ENCODE data around the gene PRPF18. TPM values are rescaled to one million over a fixed set of nuclear protein-coding genes. Genes with fewer than 3 reads are reported as not detected.

Gene PRPF18
- polyA plus RNA-seq, 1 donor from 2014 or later = 56.7 TPM

DNA sequence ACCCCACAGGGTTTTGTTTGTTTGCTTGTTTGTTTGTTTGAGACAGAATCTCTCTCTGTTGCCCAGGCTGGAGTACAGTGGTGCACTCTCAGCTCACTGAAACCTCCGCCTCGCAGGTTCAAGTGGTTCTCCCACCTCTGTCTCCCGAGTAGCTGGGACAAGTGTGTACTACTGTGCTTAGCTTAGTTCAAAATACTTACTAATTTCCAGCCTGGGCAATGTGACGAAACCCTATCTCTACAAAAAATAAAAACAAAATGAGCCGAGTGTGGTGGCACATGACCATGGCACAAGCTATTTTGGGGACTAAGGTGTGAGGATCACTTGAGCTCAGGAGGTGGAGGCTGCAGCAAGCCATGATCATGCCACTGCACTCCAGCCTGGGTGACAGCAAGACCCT, 15.2 kb upstream of the PRPF18 start:
- H3K36me3 ChIP-seq (ENCODE audit: insufficient read depth, low read length) = no peaks in the 10 kb centered on the region
- H3K27me3 ChIP-seq (ENCODE audit: insufficient read depth, low read depth, low read length) = no peaks in the 10 kb centered on the region
- TF ChIP-seq POLR2AphosphoS5 (IDR thresholded peaks at IDR 0.05) = no peak
- TF ChIP-seq TAF1 (IDR thresholded peaks at IDR 0.05; ENCODE audit: low read depth) = no peak
- no peak for TF ChIP-seq EP300 (conservative IDR thresholded peaks at IDR 0.05; ENCODE audit: poor library complexity, severe bottlenecking)
- no peak for TF ChIP-seq RAD21 (conservative IDR thresholded peaks at IDR 0.05)
- no peak for TF ChIP-seq MXI1 (conservative IDR thresholded peaks at IDR 0.05; ENCODE audit: poor library complexity, severe bottlenecking)
- no peak for TF ChIP-seq CTCF (IDR thresholded peaks at IDR 0.05; ENCODE audit: poor library complexity, severe bottlenecking)
- TF ChIP-seq, protein P1, sequence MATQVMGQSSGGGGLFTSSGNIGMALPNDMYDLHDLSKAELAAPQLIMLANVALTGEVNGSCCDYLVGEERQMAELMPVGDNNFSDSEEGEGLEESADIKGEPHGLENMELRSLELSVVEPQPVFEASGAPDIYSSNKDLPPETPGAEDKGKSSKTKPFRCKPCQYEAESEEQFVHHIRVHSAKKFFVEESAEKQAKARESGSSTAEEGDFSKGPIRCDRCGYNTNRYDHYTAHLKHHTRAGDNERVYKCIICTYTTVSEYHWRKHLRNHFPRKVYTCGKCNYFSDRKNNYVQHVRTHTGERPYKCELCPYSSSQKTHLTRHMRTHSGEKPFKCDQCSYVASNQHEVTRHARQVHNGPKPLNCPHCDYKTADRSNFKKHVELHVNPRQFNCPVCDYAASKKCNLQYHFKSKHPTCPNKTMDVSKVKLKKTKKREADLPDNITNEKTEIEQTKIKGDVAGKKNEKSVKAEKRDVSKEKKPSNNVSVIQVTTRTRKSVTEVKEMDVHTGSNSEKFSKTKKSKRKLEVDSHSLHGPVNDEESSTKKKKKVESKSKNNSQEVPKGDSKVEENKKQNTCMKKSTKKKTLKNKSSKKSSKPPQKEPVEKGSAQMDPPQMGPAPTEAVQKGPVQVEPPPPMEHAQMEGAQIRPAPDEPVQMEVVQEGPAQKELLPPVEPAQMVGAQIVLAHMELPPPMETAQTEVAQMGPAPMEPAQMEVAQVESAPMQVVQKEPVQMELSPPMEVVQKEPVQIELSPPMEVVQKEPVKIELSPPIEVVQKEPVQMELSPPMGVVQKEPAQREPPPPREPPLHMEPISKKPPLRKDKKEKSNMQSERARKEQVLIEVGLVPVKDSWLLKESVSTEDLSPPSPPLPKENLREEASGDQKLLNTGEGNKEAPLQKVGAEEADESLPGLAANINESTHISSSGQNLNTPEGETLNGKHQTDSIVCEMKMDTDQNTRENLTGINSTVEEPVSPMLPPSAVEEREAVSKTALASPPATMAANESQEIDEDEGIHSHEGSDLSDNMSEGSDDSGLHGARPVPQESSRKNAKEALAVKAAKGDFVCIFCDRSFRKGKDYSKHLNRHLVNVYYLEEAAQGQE (IDR thresholded peaks at IDR 0.05; ENCODE audit: borderline replicate concordance) = no peak
- TF ChIP-seq EZH2 (IDR thresholded peaks at IDR 0.05; ENCODE audit: borderline replicate concordance, insufficient read depth, low read length, poor library complexity, severe bottlenecking) = no peak
- no peak for TF ChIP-seq SMC3 (conservative IDR thresholded peaks at IDR 0.05; ENCODE audit: poor library complexity)
- H3F3A ChIP-seq (ENCODE audit: insufficient read depth, low read length, poor library complexity, severe bottlenecking) = no peaks in the 10 kb centered on the region
- H3K4me2 ChIP-seq (ENCODE audit: low read length) = no peak overlapping the region
- H4K20me1 ChIP-seq (ENCODE audit: insufficient read depth) = no peaks in the 10 kb centered on the region
- no peaks in the 10 kb centered on the region for H3K79me2 ChIP-seq (replicated peaks; ENCODE audit: insufficient read depth, low read length)
- no peaks in the 10 kb centered on the region for H3K9me3 ChIP-seq (ENCODE audit: low read length)
- no peak overlapping the region for H3K9ac ChIP-seq (ENCODE audit: low read length)
- H2AFZ ChIP-seq (ENCODE audit: low read depth, low read length) = no peak overlapping the region
- H3K9me2 ChIP-seq (ENCODE audit: insufficient read depth, low read length) = no peaks in the 10 kb centered on the region
- no peak overlapping the region for H3K27ac ChIP-seq (ENCODE audit: low read length)
- no peak overlapping the region for H3K4me3 ChIP-seq (ENCODE audit: low read length)

DNA sequence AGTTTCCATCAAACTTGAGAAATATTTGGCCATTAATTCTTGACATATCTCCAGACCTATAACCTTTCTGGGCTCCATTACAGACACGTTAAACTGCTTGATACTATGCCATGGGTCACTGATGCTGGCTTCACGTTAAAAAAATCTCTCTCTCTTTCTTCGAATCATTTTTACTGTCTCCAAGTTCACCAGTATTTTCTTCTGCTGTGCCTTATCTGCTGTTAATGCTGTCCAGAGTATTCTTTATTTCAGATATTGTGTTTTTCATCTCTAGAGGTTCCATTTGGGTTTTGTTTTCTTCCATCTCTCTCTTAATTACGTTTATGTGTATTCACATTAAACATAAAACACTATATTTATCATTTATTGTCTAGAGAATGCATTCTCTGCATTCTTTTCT, 12.8 kb upstream of the PRPF18 start:
- H3K4me3 ChIP-seq (ENCODE audit: low read length) = no peak overlapping the region
- H4K20me1 ChIP-seq (ENCODE audit: insufficient read depth) = no peaks in the 10 kb centered on the region
- no peak overlapping the region for H2AFZ ChIP-seq (ENCODE audit: low read depth, low read length)
- H3K9ac ChIP-seq (ENCODE audit: low read length) = no peak overlapping the region
- H3K36me3 ChIP-seq (ENCODE audit: insufficient read depth, low read length) = no peaks in the 10 kb centered on the region
- TF ChIP-seq SMC3 (conservative IDR thresholded peaks at IDR 0.05; ENCODE audit: poor library complexity) = no peak
- TF ChIP-seq CTCF (IDR thresholded peaks at IDR 0.05; ENCODE audit: poor library complexity, severe bottlenecking) = no peak
- TF ChIP-seq TAF1 (IDR thresholded peaks at IDR 0.05; ENCODE audit: low read depth) = no peak
- TF ChIP-seq EP300 (conservative IDR thresholded peaks at IDR 0.05; ENCODE audit: poor library complexity, severe bottlenecking) = no peak
- no peak for TF ChIP-seq EZH2 (IDR thresholded peaks at IDR 0.05; ENCODE audit: borderline replicate concordance, insufficient read depth, low read length, poor library complexity, severe bottlenecking)
- no peak for TF ChIP-seq RAD21 (conservative IDR thresholded peaks at IDR 0.05)
- TF ChIP-seq MXI1 (conservative IDR thresholded peaks at IDR 0.05; ENCODE audit: poor library complexity, severe bottlenecking) = no peak
- TF ChIP-seq POLR2AphosphoS5 (IDR thresholded peaks at IDR 0.05) = no peak
- H3K27ac ChIP-seq (ENCODE audit: low read length) = no peak overlapping the region
- no peaks in the 10 kb centered on the region for H3K79me2 ChIP-seq (replicated peaks; ENCODE audit: insufficient read depth, low read length)
- H3K27me3 ChIP-seq (ENCODE audit: insufficient read depth, low read depth, low read length) = no peaks in the 10 kb centered on the region
- H3F3A ChIP-seq (ENCODE audit: insufficient read depth, low read length, poor library complexity, severe bottlenecking) = no peaks in the 10 kb centered on the region
- H3K9me3 ChIP-seq (ENCODE audit: low read length) = no peaks in the 10 kb centered on the region
- no peak overlapping the region for H3K4me2 ChIP-seq (ENCODE audit: low read length)
- no peaks in the 10 kb centered on the region for H3K9me2 ChIP-seq (ENCODE audit: insufficient read depth, low read length)
